GM23338 (cell line): Measurements from ENCODE around the gene PGF. TPM values are rescaled to one million over a fixed set of nuclear protein-coding genes. Genes with fewer than 3 reads are reported as not detected.

Source experiments
- ATAC-seq: fragments of 200-7000 bp; cut with Tn5 transposase; 3 replicates; pipeline ENCODE4 v1.9.1; 2020
- DNase-seq: peaks from one replicate; pipeline ENCODE4 v3.0.0-alpha.2; 2015; ENCODE audit warnings: low spot score
- H2AFZ ChIP-seq: fragments of 200-600 bp; sonication (generic); 2 replicates; pipeline ENCODE4 v1.8.0; 2016; ENCODE audit warnings: antibody characterized with exemption, mild to moderate bottlenecking, moderate library complexity
- H3F3A ChIP-seq: fragments of 200-600 bp; sonication (generic); replicated peaks from 2 replicates; pipeline ENCODE4 v1.8.0; 2017; ENCODE audit warnings: antibody characterized with exemption, mixed run types, low read depth
- H3K27ac ChIP-seq: fragments of 200-600 bp; sonication (generic); 2 replicates; pipeline ENCODE4 v1.6.1; 2016; ENCODE audit warnings: low read depth
- H3K27me3 ChIP-seq: fragments of 200-600 bp; sonication (generic); 2 replicates; pipeline ENCODE4 v1.8.0; 2016; ENCODE audit warnings: mild to moderate bottlenecking, mixed run types, moderate library complexity; ENCODE audit not compliant: insufficient read depth
- H3K36me3 ChIP-seq: fragments of 200-600 bp; sonication (generic); 2 replicates; pipeline ENCODE4 v1.8.0; 2016; ENCODE audit warnings: mild to moderate bottlenecking; ENCODE audit not compliant: insufficient read depth
- H3K4me1 ChIP-seq: fragments of 200-600 bp; sonication (generic); 2 replicates; pipeline ENCODE4 v1.8.0; 2016; ENCODE audit warnings: mild to moderate bottlenecking, moderate library complexity; ENCODE audit not compliant: insufficient read depth
- H3K4me2 ChIP-seq: fragments of 200-600 bp; sonication (generic); 2 replicates; pipeline ENCODE4 v1.7.1; 2017; ENCODE audit warnings: mixed run types
- H3K4me3 ChIP-seq: fragments of 200-600 bp; sonication (generic); 2 replicates; pipeline ENCODE4 v1.6.1; 2016; ENCODE audit warnings: mixed run types
- H3K79me2 ChIP-seq: fragments of 200-600 bp; sonication (generic); replicated peaks from 2 replicates; pipeline ENCODE4 v1.8.0; 2017; ENCODE audit warnings: mild to moderate bottlenecking; ENCODE audit not compliant: insufficient read depth
- H3K9me2 ChIP-seq: fragments of 200-600 bp; sonication (generic); 2 replicates; pipeline ENCODE4 v1.8.0; 2017; ENCODE audit not compliant: insufficient read depth
- H4K20me1 ChIP-seq: fragments of 200-600 bp; sonication (generic); replicated peaks from 2 replicates; pipeline ENCODE4 v1.8.0; 2017; ENCODE audit warnings: mild to moderate bottlenecking; ENCODE audit not compliant: insufficient read depth
- H3K27ac Mint-ChIP-seq: 2 replicates; pipeline ENCODE4 v1.8.0; 2020; ENCODE audit warnings: inconsistent platforms, mild to moderate bottlenecking, moderate library complexity, mixed read lengths
- H3K27me3 Mint-ChIP-seq: 3 replicates; pipeline ENCODE4 v1.8.0; 2022; ENCODE audit warnings: low read depth, mild to moderate bottlenecking, moderate library complexity, mixed read lengths, inconsistent platforms; ENCODE audit not compliant: insufficient read depth, poor library complexity
- H3K36me3 Mint-ChIP-seq: 3 replicates; pipeline ENCODE4 v1.8.0; 2021; ENCODE audit warnings: low read depth, mild to moderate bottlenecking, inconsistent platforms, moderate library complexity, mixed read lengths
- H3K4me1 Mint-ChIP-seq: 3 replicates; pipeline ENCODE4 v1.8.0; 2020; ENCODE audit warnings: mild to moderate bottlenecking, inconsistent platforms, mixed read lengths
- H3K4me3 Mint-ChIP-seq: 3 replicates; pipeline ENCODE4 v1.8.0; 2021; ENCODE audit warnings: moderate library complexity, mild to moderate bottlenecking, inconsistent platforms, mixed read lengths
- H3K9me3 Mint-ChIP-seq: 3 replicates; pipeline ENCODE4 v1.8.0; 2020; ENCODE audit warnings: moderate library complexity, mild to moderate bottlenecking, inconsistent platforms, mixed read lengths
- CREB1 ChIP-seq: fragments of 250-450 bp; sonication (Bioruptor Pico); IDR thresholded peaks from 2 replicates; pipeline ENCODE4 v1.5.0; 2020; ENCODE audit warnings: low read depth, mild to moderate bottlenecking, moderate library complexity
- CTCF ChIP-seq, 2 experiments: fragments of 200-600 bp in 1 of 2; sonication (generic) in 1 of 2; conservative IDR thresholded peaks; 2 replicates each; pipeline versions ENCODE4 v1.5.1 to v1.6.1; 2016 to 2017; ENCODE audit warnings: antibody characterized with exemption in 2 of 2, low read depth in 2 of 2, mild to moderate bottlenecking in 2 of 2, moderate library complexity in 1 of 2
- ETS1 ChIP-seq: IDR thresholded peaks from 2 replicates; pipeline ENCODE4 v1.6.1; 2016; ENCODE audit warnings: antibody characterized with exemption
- EZH2 ChIP-seq: fragments of 200-600 bp; sonication (generic); IDR thresholded peaks from one replicate; pipeline ENCODE4 v1.8.0; 2017; ENCODE audit warnings: antibody characterized with exemption, mild to moderate bottlenecking, low read depth; ENCODE audit not compliant: unreplicated experiment
- EZH2phosphoT487 ChIP-seq: fragments of 200-600 bp; sonication (generic); IDR thresholded peaks from one replicate; pipeline ENCODE4 v1.8.1; 2018; ENCODE audit warnings: antibody characterized with exemption; ENCODE audit not compliant: unreplicated experiment
- JUNB ChIP-seq: IDR thresholded peaks from one replicate; pipeline ENCODE4 v1.6.1; 2016; ENCODE audit warnings: antibody characterized with exemption; ENCODE audit not compliant: unreplicated experiment
- NANOG ChIP-seq: IDR thresholded peaks from 2 replicates; pipeline ENCODE4 v1.6.1; 2016; ENCODE audit warnings: antibody characterized with exemption, borderline replicate concordance
- POLR2AphosphoS5 ChIP-seq: IDR thresholded peaks from 2 replicates; pipeline ENCODE4 v1.6.1; 2016; ENCODE audit warnings: antibody characterized with exemption, low read depth
- ZNF114 ChIP-seq: fragments of 250-450 bp; sonication (Bioruptor Pico); IDR thresholded peaks from 2 replicates; pipeline ENCODE4 v1.5.0; 2020; ENCODE audit warnings: mild to moderate bottlenecking, moderate library complexity
- ZNF331 ChIP-seq: fragments of 250-450 bp; sonication (Bioruptor Pico); IDR thresholded peaks from 2 replicates; pipeline ENCODE4 v1.5.0; 2020; ENCODE audit warnings: low read depth, mild to moderate bottlenecking, moderate library complexity
- ZNF462 ChIP-seq: fragments of 250-450 bp; sonication (Bioruptor Pico); IDR thresholded peaks from 2 replicates; pipeline ENCODE4 v1.5.0; 2020; ENCODE audit warnings: mild to moderate bottlenecking, moderate library complexity
- polyA plus RNA-seq: library from polyadenylated mRNA; unstranded; fragments of >200 nt; fragmentation: Nextera tagmentation; extraction: Ambion mirVana; gene quantifications from 2 replicates; pipeline ENCODE4 v1.2.1, GENCODE V29; 2016
- total RNA-seq: library from RNA; depleted of rRNA; stranded (reverse); fragments of >200 nt; shearing (Covaris generic); gene quantifications from 2 replicates; pipeline ENCODE4 v1.2.3, GENCODE V29; 2014

The PGF gene
- total and polyA plus RNA-seq, 2 experiments from 2014 or later = 2.9 to 6.3 TPM

GRCh38 chr14:74941676-74942097, 13.7 kb downstream of the PGF start:
- ATAC-seq (no peak), DNase-seq (no peak)
- H3K27ac ChIP-seq = no peak overlapping the region
- TF ChIP-seq EZH2phosphoT487 = no peak
- H3K27me3 ChIP-seq = no peaks in the 10 kb centered on the region
- Mint-ChIP-seq H3K27ac (no peak overlapping the region), H3K4me3 (no peak overlapping the region), H3K27me3 (peaks cover 9% of the 10 kb centered on the region), H3K4me1 (peaks cover 7% of the 10 kb centered on the region; the same call in 2 of the 3 replicates), H3K9me3 (no peaks in the 10 kb centered on the region; the same call in 2 of the 3 replicates), H3K36me3 (no peaks in the 10 kb centered on the region)
- no peak overlapping the region for H3K4me2 ChIP-seq
- H3K4me3 ChIP-seq = no peak overlapping the region
- no peaks in the 10 kb centered on the region for H4K20me1 ChIP-seq
- peaks cover 4% of the 10 kb centered on the region; the same call in 1 of the 2 replicates for H3K4me1 ChIP-seq
- H3F3A ChIP-seq = 0 out of 2 replicates have a peak, but pooled peaks cover 5% of the 10 kb centered on the region
- H3K79me2 ChIP-seq = no peaks in the 10 kb centered on the region
- no peaks in the 10 kb centered on the region for H3K9me2 ChIP-seq
- no peak overlapping the region for H2AFZ ChIP-seq
- no peaks in the 10 kb centered on the region for H3K36me3 ChIP-seq

GRCh38 chr14:74940956-74941565, 14.3 kb downstream of the PGF start:
- Mint-ChIP-seq H3K27ac (no peak overlapping the region), H3K9me3 (no peaks in the 10 kb centered on the region), H3K27me3 (peaks cover 7% of the 10 kb centered on the region), H3K4me3 (no peak overlapping the region), H3K4me1 (peaks cover 4% of the 10 kb centered on the region; the same call in 2 of the 3 replicates), H3K36me3 (no peaks in the 10 kb centered on the region)
- H3K27me3 ChIP-seq = no peaks in the 10 kb centered on the region
- no peaks in the 10 kb centered on the region for H3K79me2 ChIP-seq
- H3K4me1 ChIP-seq = peaks cover 2% of the 10 kb centered on the region; the same call in 1 of the 2 replicates
- DNase-seq (no peak), ATAC-seq (no peak)
- no peaks in the 10 kb centered on the region for H3K9me2 ChIP-seq
- no peaks in the 10 kb centered on the region for H3K36me3 ChIP-seq
- no peak overlapping the region for H3K27ac ChIP-seq
- no peaks in the 10 kb centered on the region for H4K20me1 ChIP-seq
- H3K4me2 ChIP-seq = no peak overlapping the region
- 0 out of 2 replicates have a peak, but pooled peaks cover 5% of the 10 kb centered on the region for H3F3A ChIP-seq
- H3K4me3 ChIP-seq = no peak overlapping the region
- no peak overlapping the region for H2AFZ ChIP-seq
- no peak for TF ChIP-seq EZH2
- no peak for TF ChIP-seq ZNF331
- no peak for TF ChIP-seq NANOG
- no peak for TF ChIP-seq ETS1
- no peak for TF ChIP-seq CTCF (conservative IDR thresholded peaks at IDR 0.05; ENCODE audit: low read depth in 2 of 2)
- TF ChIP-seq CREB1 (CRISPR knock-in tag) = no peak
- no peak for TF ChIP-seq EZH2phosphoT487
- no peak for TF ChIP-seq JUNB
- TF ChIP-seq ZNF114 (CRISPR knock-in tag) = no peak
- TF ChIP-seq ZNF462 = no peak
- TF ChIP-seq POLR2AphosphoS5 = no peak
